Stimulated activated CD4-positive, alpha-beta T cell treated with anti-CD3 and anti-CD28 coated beads, Interleukin-12 subunit alpha, Interleukin-12 subunit beta, amount 100 ng/mL, for 48 hours (primary cell): ENCODE data around the gene NRGN.
"Not testable (repeated sequence)": the region's sequence is repeated elsewhere in the genome, so short reads cannot be mapped to it uniquely, and the experiment has no call there.

Experiments used
- DNase-seq, 3 donors: peaks; one replicate each; pipeline ENCODE4 v3.0.0-alpha.2; 2020; ENCODE audit warnings: low read depth in 2 of 3, low spot score in 1 of 3

Gene NRGN

GRCh38 chr11:124757320-124757719 is 17.6 kb downstream of the NRGN start:
- no peak for DNase-seq

GRCh38 chr11:124758355-124759265 is 18.9 kb downstream of the NRGN start:
- DNase-seq, result peak; percentile 49 to 67 (median 50)

- DNase-seq, result no peak
These were observed 19.8 kb downstream of the NRGN start for GRCh38 chr11:124759266-124760204.

- DNase-seq, result no peak
These were observed 20.5 kb downstream of the NRGN start for GRCh38 chr11:124760205-124760652.

- no peak for DNase-seq
These were observed 21.1 kb downstream of the NRGN start for GRCh38 chr11:124760806-124761205.

- no peak for DNase-seq
These were observed 21.8 kb downstream of the NRGN start for GRCh38 chr11:124761301-124762104.

- peak in 2 of 3 donors; percentile 45 to 64 for DNase-seq
These were observed 22.4 kb downstream of the NRGN start, which contains the start of gene ESAM for GRCh38 chr11:124762105-124762623. Gene ESAM, minus strand, starts transcription at chr11:124762290. Its CDS starts 136 bp downstream, at chr11:124762154.

- no peak for DNase-seq
These were observed 22.9 kb downstream of the NRGN start for GRCh38 chr11:124762624-124763155.

GRCh38 chr11:124763156-124763947 is 23.6 kb downstream of the NRGN start:
- peak; percentile 62 to 79 (median 78) for DNase-seq

- no peak for DNase-seq
These were observed 26.4 kb downstream of the NRGN start for GRCh38 chr11:124766156-124766555.

GRCh38 chr11:124768914-124769313 is 29.2 kb downstream of the NRGN start:
- DNase-seq, result no peak

GRCh38 chr11:124769806-124770774 is 30.3 kb downstream of the NRGN start:
- no peak for DNase-seq

- DNase-seq, result not testable (repeated sequence)
These were observed 31.2 kb downstream of the NRGN start for GRCh38 chr11:124770959-124771358.

GRCh38 chr11:124776865-124777645 is 37.3 kb downstream of the NRGN start:
- DNase-seq, result no peak

- no peak for DNase-seq
These were observed 38.5 kb downstream of the NRGN start for GRCh38 chr11:124778281-124778680.

GRCh38 chr11:124779568-124779967 is 39.8 kb downstream of the NRGN start:
- no peak for DNase-seq

GRCh38 chr11:124783002-124783401 is 43.3 kb downstream of the NRGN start:
- DNase-seq, result no peak
